ENCODE results near the gene PCDH9.

DNA sequence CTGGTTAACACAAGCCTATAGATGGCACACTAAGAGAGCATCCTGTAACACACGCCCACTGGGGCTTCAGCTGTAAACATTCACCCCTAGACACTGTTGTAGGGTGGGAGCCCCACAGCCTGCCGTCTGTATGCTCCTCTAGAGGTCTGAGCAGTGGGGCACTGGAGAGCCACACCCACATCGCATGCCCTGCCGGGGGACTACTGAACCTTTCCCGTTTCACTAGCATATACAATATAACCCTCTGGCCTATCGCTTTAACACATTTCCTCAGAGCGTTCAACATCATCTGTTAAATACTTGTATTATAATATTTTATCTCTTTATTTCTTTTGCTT lies 73.4 kb downstream of the PCDH9 start:
- TF ChIP-seq, protein P1, sequence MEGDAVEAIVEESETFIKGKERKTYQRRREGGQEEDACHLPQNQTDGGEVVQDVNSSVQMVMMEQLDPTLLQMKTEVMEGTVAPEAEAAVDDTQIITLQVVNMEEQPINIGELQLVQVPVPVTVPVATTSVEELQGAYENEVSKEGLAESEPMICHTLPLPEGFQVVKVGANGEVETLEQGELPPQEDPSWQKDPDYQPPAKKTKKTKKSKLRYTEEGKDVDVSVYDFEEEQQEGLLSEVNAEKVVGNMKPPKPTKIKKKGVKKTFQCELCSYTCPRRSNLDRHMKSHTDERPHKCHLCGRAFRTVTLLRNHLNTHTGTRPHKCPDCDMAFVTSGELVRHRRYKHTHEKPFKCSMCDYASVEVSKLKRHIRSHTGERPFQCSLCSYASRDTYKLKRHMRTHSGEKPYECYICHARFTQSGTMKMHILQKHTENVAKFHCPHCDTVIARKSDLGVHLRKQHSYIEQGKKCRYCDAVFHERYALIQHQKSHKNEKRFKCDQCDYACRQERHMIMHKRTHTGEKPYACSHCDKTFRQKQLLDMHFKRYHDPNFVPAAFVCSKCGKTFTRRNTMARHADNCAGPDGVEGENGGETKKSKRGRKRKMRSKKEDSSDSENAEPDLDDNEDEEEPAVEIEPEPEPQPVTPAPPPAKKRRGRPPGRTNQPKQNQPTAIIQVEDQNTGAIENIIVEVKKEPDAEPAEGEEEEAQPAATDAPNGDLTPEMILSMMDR (IDR thresholded peaks at IDR 0.05), result no peak
- TF ChIP-seq POLR2A (IDR thresholded peaks at IDR 0.05), result no peak

Measured in thyroid gland (tissue), 4 donors.